HCT116 (cell line): ENCODE results near the gene ABHD5.

Experiments used
- ATF3 ChIP-seq: IDR thresholded peaks from 2 replicates; pipeline ENCODE4 v1.6.1; 2012
- CEBPB ChIP-seq: IDR thresholded peaks from 2 replicates; pipeline ENCODE4 v1.6.1; 2012; ENCODE audit warnings: low read depth
- CTCF ChIP-seq, 3 experiments: fragments of 200-600 bp in 1 of 3; sonication (generic) in 1 of 3; IDR thresholded peaks in 2 of 3; conservative IDR thresholded peaks in 1 of 3; 2 replicates each; pipeline ENCODE4 v1.5.1; 2012 to 2017; ENCODE audit warnings: low read depth in 2 of 3, low read length in 2 of 3, antibody characterized with exemption in 1 of 3, borderline replicate concordance in 1 of 3, control low read depth in 1 of 3, mild to moderate bottlenecking in 1 of 3, mixed read lengths in 1 of 3, mixed run types in 1 of 3, moderate library complexity in 1 of 3; ENCODE audit not compliant: insufficient read depth in 1 of 3
- EZH2phosphoT487 ChIP-seq: fragments of 200-600 bp; IDR thresholded peaks from 2 replicates; pipeline ENCODE4 v1.6.1; 2018; ENCODE audit warnings: antibody characterized with exemption, borderline replicate concordance
- MAX ChIP-seq: IDR thresholded peaks from 2 replicates; pipeline ENCODE4 v1.6.1; 2012
- POLR2A ChIP-seq: IDR thresholded peaks from 2 replicates; pipeline ENCODE4 v1.7.0; 2011; ENCODE audit warnings: borderline replicate concordance; ENCODE audit not compliant: insufficient read depth, insufficient read length; ENCODE audit errors: extremely low read depth
- ZBTB33 ChIP-seq: IDR thresholded peaks from 2 replicates; pipeline ENCODE4 v1.6.1; 2011; ENCODE audit warnings: mild to moderate bottlenecking, low read length, moderate library complexity; ENCODE audit not compliant: insufficient replicate concordance; ENCODE audit errors: extremely low read depth
- ZNF274 ChIP-seq: fragments of 200-500 bp; sonication (Bioruptor generic); IDR thresholded peaks from 2 replicates; pipeline ENCODE4 v1.6.1; 2014; ENCODE audit warnings: mild to moderate bottlenecking, low read depth, low read length, inconsistent platforms

- no peak for TF ChIP-seq EZH2phosphoT487
- no peak for TF ChIP-seq ZBTB33
- TF ChIP-seq POLR2A, result no peak
- no peak for TF ChIP-seq ZNF274
- no peak for TF ChIP-seq CTCF (IDR thresholded peaks at IDR 0.05 in 2 of 3, conservative IDR thresholded peaks at IDR 0.05 in 1 of 3; ENCODE audit: borderline replicate concordance in 1 of 3, insufficient read depth in 1 of 3, low read depth in 2 of 3, low read length in 2 of 3)
- no peak for TF ChIP-seq ATF3
- TF ChIP-seq CEBPB, result peak; percentile 27; the same call in 1 of the 2 replicates
- TF ChIP-seq MAX, result no peak
Observed at GRCh38 chr3:43647331-43648166, 43.2 kb upstream of the ABHD5 start.
